GM19193 (cell line): ENCODE data around the gene SEC22A.

Source experiments
- POLR2A ChIP-seq: IDR thresholded peaks from 4 replicates; pipeline ENCODE4 v1.6.1; 2011; ENCODE audit not compliant: insufficient read depth, insufficient read length; ENCODE audit errors: extremely low read depth

Gene SEC22A

DNA sequence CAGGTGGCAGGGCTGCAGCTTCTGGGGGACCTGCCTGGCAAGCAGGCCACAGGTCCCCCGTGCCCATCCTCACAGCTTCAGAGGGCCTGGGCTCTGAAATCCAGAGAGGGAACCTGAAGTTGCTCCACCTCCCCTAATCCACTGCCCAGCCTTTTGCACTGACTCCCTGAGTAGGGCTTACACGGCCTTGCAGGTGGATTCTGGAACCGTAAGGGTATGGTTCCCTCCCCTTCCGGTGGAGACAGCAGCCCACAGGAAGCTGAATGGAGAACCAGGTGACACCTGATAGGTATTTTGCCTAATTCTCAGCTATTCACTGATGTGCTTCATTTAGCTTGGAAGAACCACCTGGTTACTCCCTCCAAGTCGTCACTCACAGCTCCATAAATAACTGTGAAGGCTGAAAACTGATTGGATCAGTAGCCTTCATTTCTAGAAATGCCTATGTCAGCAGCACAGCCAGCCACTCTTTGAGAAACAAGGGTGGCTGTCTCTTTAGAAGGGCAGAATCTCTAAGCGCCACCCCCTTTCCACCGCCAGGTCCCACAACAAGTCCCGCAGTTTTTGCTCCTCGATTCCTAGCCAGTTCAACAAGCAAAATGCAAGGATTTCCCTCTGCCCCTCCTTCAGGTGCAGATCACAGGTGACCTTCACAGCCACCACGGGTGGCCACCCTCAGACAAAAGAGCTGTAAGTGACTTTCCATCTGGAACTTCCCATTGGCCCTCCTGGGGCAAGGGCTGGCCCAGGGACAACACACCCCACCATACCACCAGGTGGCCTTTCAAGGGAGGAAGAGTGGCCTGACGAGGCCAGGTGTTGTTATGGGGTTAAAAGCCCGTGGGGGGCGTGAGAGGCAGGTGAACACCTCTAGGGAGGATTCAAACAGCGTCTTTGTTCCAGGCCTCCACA, 112.9 kb downstream of the SEC22A start:
- TF ChIP-seq POLR2A: no peak

DNA sequence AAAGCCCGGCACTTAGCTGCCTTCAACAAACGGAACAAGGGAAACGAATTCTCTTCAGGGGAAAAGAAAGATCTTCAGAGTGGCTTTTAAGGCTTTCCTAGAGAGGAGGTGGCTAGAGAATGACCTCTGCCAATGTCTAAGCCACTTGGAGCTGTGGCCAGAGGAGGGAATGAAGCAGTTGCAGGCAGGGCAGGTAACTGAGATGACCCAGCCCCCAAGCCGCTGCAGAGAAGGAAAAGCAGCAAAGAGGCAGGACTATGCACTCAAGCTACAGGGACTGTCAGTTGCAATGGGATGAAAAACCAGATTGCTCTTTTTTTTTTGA, 113.5 kb downstream of the SEC22A start:
- TF ChIP-seq POLR2A: no peak

DNA sequence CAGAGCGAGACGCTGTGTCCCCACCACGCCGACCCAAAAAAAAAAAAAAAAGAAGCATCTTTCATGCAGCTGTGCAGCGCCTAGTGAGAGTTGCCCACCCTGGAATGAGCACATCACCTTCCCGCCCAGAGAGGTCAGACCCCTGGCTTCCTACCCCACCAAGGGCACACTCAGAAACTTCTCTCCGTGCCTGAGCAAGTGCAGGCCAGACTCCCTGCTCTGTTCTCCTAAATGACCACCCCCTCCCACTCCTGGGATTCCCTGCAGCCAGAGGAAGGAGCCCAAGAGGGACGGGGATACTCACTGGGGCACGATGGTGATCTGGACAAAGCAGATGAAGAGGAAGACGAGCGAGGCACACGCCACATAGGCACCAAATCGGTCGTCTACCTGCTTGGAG, 116.0 kb downstream of the SEC22A start:
- no peak for TF ChIP-seq POLR2A

DNA sequence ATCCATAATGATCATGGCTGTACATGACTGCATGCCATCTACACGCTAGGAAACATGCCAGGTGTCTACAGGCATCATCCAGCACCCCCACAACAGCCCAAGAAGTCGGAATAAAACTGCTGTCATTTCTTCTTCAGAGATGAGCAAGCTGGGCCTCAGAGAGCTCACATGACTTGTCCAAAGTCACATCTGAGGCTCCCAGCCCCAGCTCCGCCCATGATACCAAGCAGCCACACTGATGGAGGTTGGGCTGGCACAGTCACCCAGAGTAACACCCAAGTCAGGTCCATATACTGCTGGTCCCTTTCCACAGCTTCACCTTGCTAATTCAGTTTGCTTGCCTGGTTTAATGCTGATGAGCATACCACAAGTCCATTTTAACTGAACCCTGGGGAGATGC, 116.6 kb downstream of the SEC22A start:
- TF ChIP-seq POLR2A: no peak

DNA sequence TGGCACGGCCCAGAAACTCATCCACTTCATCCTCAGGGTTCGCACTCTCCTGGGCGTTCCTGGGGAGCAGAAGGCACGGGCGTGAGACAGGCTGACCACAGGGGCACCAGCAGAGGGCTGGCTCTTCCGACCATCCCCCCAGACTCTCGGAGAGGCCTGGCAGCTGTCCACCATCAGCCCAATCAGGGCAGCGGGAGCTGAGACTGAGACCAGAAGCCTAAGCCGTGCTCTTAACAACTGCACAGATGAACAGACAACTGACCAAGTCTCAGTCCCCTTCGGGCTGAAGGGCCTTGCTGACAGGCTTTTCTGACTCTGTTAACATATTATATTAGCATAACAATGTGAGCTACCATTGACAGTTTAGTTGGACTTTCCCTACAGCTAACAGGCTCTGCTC, 118.0 kb downstream of the SEC22A start:
- TF ChIP-seq POLR2A: no peak

DNA sequence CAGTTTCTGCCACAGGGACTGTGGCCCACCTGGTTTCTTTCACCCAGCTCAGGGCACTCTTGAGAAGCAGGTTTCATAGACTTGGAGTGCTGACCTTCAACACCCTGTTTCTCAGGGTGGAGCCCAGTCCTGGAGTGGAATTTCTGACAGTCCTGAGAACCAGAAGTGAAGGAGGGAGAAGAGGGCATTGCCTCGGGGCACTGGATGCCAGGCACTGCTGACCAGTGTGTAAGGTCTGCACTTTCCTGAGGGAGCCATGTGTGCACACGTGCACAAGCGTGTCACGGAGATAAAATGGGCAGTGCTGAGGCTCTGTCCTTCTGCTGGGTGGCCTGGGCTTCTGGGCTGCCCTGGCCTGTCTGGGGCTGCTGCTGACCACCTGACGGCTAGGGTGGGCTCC, 118.5 kb downstream of the SEC22A start:
- no peak for TF ChIP-seq POLR2A

DNA sequence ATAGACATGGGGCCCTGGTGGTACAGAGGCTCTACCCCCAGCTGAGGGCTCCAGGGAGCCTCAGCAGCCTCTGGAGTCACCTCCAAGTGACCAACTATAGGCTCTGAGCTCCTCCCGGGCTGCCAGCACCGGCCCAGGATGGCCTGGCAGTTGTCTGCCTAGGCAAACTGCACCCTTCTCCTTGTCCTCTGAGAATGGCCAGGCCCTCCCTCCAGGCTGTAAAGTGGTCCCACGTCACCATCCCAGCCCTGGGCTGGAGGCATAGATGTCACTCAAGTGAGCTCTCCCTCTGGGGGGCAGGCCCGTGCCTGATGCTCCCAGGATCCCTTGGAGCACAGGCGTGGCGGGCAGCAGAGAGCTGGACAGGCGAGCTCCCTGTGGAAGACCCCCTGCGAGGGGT, 120.1 kb downstream of the SEC22A start:
- TF ChIP-seq POLR2A: no peak

DNA sequence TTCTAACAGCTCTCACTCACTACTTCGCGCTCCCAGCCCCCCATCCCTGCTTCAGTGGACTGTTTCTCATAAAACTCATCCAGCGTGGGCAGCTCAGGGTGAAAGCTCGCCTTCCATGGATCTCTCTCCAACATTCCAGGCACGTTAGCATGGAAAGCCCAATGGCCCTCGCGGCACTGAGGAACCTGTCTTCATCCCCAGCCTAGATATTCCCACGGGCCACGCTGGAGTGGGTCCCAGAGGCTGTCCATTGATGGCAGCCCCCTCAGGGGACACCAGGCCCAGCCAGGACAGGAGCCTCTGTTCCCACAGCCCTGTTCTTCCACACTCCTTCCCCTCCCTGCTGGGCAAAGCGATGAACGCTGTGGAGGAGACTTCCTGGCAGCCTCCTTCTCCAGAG, 121.1 kb downstream of the SEC22A start:
- TF ChIP-seq POLR2A: no peak
